PC-9 (cell line): ENCODE measurements around the gene FARSA. TPM values are rescaled to one million over a fixed set of nuclear protein-coding genes. Genes with fewer than 3 reads are reported as not detected.

ENCODE experiments used
- BruUV-seq: library from RNA; stranded (reverse); fragments of 400-500 nt; replicated peaks from 2 replicates; lab custom pipeline; 2021; lab: Mats Ljungman, UMichigan
- CTCF ChIA-PET: fragments of 300-600 bp; sonication (Branson Sonifier 250); formaldehyde crosslinking; loops from one replicate; lab custom pipeline; 2022; ENCODE audit warnings: antibody characterized with exemption; lab: Charles Lee
- POLR2A ChIA-PET: fragments of 300-600 bp; sonication (Branson Sonifier 250); formaldehyde crosslinking; loops from one replicate; lab custom pipeline; 2022; ENCODE audit warnings: antibody characterized with exemption; ENCODE audit not compliant: unreplicated experiment; lab: Charles Lee
- DNase-seq, 2 experiments: peaks; one replicate each; pipeline versions ENCODE4 v3.0.0 to v3.0.0-alpha.2; 2015 to 2022; ENCODE audit warnings: mixed read lengths in 1 of 2
- H2AFZ ChIP-seq: fragments of 200-600 bp; sonication (generic); 2 replicates; pipeline ENCODE4 v1.8.1; 2017; ENCODE audit warnings: antibody characterized with exemption
- H3F3A ChIP-seq: fragments of 200-600 bp; sonication (generic); 2 replicates; pipeline ENCODE4 v1.8.1; 2017; ENCODE audit warnings: antibody characterized with exemption, mild to moderate bottlenecking, low read depth; ENCODE audit not compliant: insufficient read depth
- H3K27ac ChIP-seq: fragments of 200-600 bp; sonication (generic); 2 replicates; pipeline ENCODE4 v1.6.1; 2016; ENCODE audit warnings: mixed run types
- H3K27me3 ChIP-seq: fragments of 200-600 bp; sonication (generic); 2 replicates; pipeline ENCODE4 v1.6.1; 2016; ENCODE audit warnings: low read depth, mixed run types; ENCODE audit not compliant: insufficient read depth
- H3K36me3 ChIP-seq: fragments of 200-600 bp; sonication (generic); 2 replicates; pipeline ENCODE4 v1.6.1; 2016; ENCODE audit warnings: low read depth, mixed run types
- H3K4me1 ChIP-seq: fragments of 200-600 bp; sonication (generic); replicated peaks from 2 replicates; pipeline ENCODE4 v1.6.1; 2016; ENCODE audit warnings: mixed run types; ENCODE audit not compliant: insufficient read depth
- H3K4me2 ChIP-seq: fragments of 200-600 bp; sonication (generic); 2 replicates; pipeline ENCODE4 v1.6.1; 2017; ENCODE audit warnings: mixed run types
- H3K4me3 ChIP-seq: fragments of 200-600 bp; sonication (generic); 2 replicates; pipeline ENCODE4 v1.6.1; 2016; ENCODE audit warnings: mixed run types
- H3K79me2 ChIP-seq: fragments of 200-600 bp; sonication (generic); 2 replicates; pipeline ENCODE4 v1.6.1; 2017; ENCODE audit warnings: low read depth, mixed run types
- H3K9me2 ChIP-seq: fragments of 200-600 bp; sonication (generic); 2 replicates; pipeline ENCODE4 v1.8.1; 2017; ENCODE audit warnings: mild to moderate bottlenecking; ENCODE audit not compliant: insufficient read depth
- H3K9me3 ChIP-seq: fragments of 200-600 bp; sonication (generic); 2 replicates; pipeline ENCODE4 v1.8.1; 2016; ENCODE audit warnings: low read depth; ENCODE audit not compliant: insufficient read depth
- H4K20me1 ChIP-seq: fragments of 200-600 bp; sonication (generic); 2 replicates; pipeline ENCODE4 v1.8.1; 2017; ENCODE audit not compliant: insufficient read depth
- EZH2 ChIP-seq: fragments of 200-600 bp; sonication (generic); IDR thresholded peaks from 2 replicates; pipeline ENCODE4 v1.8.0; 2017; ENCODE audit warnings: antibody characterized with exemption, low read depth
- intact Hi-C: fragments of 100-400 bp; cut with micrococcal nuclease; formaldehyde crosslinking; loops from one replicate; pipeline ENCODE4 v1.10.0; 2022; ENCODE audit not compliant: unreplicated experiment
- total RNA-seq: library from RNA; stranded (reverse); gene quantifications from 2 replicates; pipeline ENCODE4 v1.2.3, GENCODE V29; 2021
- TF ChIP-seq, protein P1 (sequence below): fragments of 200-600 bp; sonication (generic); conservative IDR thresholded peaks from 2 replicates; pipeline ENCODE4 v1.6.1; 2017; ENCODE audit warnings: mixed run types, antibody characterized with exemption, mild to moderate bottlenecking, moderate library complexity

Gene FARSA
- total RNA-seq, 1 experiment from 2014 or later: 53.7 TPM

DNA sequence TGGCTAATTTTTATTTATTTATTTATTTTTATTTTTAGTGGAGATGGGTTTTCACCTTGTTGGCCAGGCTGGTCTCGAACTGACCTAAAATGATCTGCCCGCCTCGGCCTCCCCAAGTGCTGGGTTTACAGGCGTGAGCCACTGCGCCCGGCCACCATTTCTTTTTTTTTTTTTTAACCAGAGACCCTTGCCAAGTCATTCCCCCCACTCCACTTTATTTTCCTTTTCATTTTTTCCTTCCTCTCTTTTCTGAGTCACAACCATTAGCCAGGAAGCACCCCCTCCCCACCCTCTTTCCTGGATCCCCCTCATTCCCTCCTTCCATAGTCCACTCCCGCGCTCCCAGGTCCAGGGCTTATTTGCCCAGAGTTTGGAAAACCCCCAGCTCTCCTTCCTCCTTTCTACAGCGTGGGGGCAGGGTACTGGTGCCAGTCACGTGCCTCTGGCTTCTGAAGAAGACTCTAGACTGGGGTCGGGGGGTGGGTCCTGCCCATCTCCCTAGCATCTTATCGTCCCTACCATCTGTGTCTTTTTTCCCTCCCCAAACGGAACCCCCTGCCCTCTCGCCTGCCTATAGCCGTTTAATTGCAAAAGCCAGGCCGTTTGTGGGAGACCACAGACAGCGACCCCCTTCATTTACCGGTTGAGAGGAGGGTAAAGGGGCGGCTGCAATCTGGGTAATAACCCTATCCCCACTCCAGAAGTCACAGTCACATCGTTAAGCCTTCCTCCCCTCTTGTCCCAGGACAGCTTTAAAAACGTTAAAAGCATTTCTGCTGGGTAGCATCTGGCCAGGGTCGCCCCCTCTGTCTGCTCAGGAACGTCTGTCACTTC lies 3.8 kb upstream of the FARSA start:
- H2AFZ ChIP-seq: peak overlapping the region; percentile 92
- TSS peak; percentile 35 for BruUV-seq
- H3K27ac ChIP-seq: peak overlapping the region; percentile 35
- CTCF ChIA-PET: interaction anchor here (0.6 to 1.1 kb wide), 2 partner anchors 28 to 56 kb away, joined by 3 to 4 read pairs; partner anchors contain the start of gene DNASE2
- peak overlapping the region; percentile 99 for H3K4me3 ChIP-seq
- peaks cover 25% of the 10 kb centered on the region for H3K4me1 ChIP-seq
- H3F3A ChIP-seq: peaks cover 29% of the 10 kb centered on the region
- H3K79me2 ChIP-seq: peaks cover 47% of the 10 kb centered on the region
- no peak for DNase-seq
- TF ChIP-seq, protein P1, sequence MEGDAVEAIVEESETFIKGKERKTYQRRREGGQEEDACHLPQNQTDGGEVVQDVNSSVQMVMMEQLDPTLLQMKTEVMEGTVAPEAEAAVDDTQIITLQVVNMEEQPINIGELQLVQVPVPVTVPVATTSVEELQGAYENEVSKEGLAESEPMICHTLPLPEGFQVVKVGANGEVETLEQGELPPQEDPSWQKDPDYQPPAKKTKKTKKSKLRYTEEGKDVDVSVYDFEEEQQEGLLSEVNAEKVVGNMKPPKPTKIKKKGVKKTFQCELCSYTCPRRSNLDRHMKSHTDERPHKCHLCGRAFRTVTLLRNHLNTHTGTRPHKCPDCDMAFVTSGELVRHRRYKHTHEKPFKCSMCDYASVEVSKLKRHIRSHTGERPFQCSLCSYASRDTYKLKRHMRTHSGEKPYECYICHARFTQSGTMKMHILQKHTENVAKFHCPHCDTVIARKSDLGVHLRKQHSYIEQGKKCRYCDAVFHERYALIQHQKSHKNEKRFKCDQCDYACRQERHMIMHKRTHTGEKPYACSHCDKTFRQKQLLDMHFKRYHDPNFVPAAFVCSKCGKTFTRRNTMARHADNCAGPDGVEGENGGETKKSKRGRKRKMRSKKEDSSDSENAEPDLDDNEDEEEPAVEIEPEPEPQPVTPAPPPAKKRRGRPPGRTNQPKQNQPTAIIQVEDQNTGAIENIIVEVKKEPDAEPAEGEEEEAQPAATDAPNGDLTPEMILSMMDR: no peak
- TF ChIP-seq EZH2: no peak
- no peaks in the 10 kb centered on the region for H3K9me3 ChIP-seq
- no peaks in the 10 kb centered on the region for H3K27me3 ChIP-seq
- peaks cover 29% of the 10 kb centered on the region for H3K36me3 ChIP-seq
- peaks cover 16% of the 10 kb centered on the region for H4K20me1 ChIP-seq
- peak overlapping the region; percentile 95 for H3K4me2 ChIP-seq
- intact Hi-C loops: no loop called here
- POLR2A ChIA-PET: interaction anchor here (0.6 to 1.0 kb wide), 4 partner anchors 47 to 528 kb away, joined by 3 to 5 read pairs (median 4); partner anchors contain the start of gene GCDH
- H3K9me2 ChIP-seq: no peaks in the 10 kb centered on the region

DNA sequence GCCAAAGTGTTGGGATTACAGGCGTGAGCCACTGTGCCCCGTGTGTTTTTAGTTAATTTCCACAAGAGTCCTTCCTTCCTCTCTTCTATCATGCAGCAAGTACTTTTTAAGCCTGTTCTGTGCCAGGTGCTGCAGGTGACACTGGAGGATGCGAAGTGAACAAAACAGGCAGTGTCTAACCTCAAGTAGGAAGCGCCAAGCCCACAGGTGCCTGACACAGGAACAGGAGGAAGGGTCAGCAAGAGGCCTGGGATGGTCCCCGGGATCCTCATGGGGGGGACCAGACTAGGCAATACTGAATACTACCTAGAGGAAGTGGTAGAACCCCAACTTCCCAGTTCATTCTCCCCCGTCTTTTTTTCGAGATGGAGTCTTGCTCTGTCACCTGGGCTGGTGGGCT lies 3.1 kb upstream of the FARSA start:
- intact Hi-C loops: no loop called here
- Histone ChIP-seq H3F3A (peaks cover 22% of the 10 kb centered on the region), H3K9me3 (no peaks in the 10 kb centered on the region), H3K9me2 (no peaks in the 10 kb centered on the region), H2AFZ (no peak overlapping the region), H3K79me2 (peaks cover 51% of the 10 kb centered on the region), H3K27me3 (no peaks in the 10 kb centered on the region), H3K4me1 (peaks cover 31% of the 10 kb centered on the region), H3K4me2 (no peak overlapping the region), H3K36me3 (peaks cover 26% of the 10 kb centered on the region), H3K4me3 (no peak overlapping the region), H4K20me1 (peaks cover 16% of the 10 kb centered on the region), H3K27ac (no peak overlapping the region)
- no TSS peak for BruUV-seq
- POLR2A ChIA-PET: no interaction called here
- no peak for DNase-seq
- CTCF ChIA-PET: no interaction called here
- TF ChIP-seq, protein P1: no peak
- TF ChIP-seq EZH2: no peak

DNA sequence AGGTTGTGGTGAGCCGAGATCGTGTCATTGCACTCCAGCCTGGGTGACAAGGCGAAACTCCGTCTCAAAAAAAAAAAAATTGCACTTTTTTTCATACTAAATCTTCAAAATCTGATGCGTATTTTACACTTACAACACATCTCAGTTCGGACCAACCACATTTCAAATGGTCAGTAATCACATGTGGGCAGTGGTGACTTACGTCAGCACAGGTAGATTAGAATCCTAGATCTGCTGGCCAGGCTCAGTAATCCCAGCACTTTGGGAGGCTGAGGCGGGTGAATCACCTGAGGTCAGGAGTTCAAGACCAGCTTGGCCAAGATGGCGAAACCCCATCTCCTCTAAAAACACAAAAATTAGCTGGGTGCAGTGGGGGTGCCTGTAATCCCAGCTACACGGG lies 1.6 kb upstream of the FARSA start:
- H3K79me2 ChIP-seq: peaks cover 47% of the 10 kb centered on the region
- intact Hi-C loops: no loop called here
- no peaks in the 10 kb centered on the region for H3K9me3 ChIP-seq
- H3K4me2 ChIP-seq: no peak overlapping the region
- CTCF ChIA-PET: no interaction called here
- POLR2A ChIA-PET: no interaction called here
- H3K4me1 ChIP-seq: peaks cover 28% of the 10 kb centered on the region
- no TSS peak for BruUV-seq
- peaks cover 12% of the 10 kb centered on the region for H4K20me1 ChIP-seq
- no peak overlapping the region for H2AFZ ChIP-seq
- H3K4me3 ChIP-seq: no peak overlapping the region
- H3K36me3 ChIP-seq: peaks cover 20% of the 10 kb centered on the region
- DNase-seq: no peak
- no peak for TF ChIP-seq EZH2
- TF ChIP-seq, protein P1: no peak
- no peak overlapping the region for H3K27ac ChIP-seq
- no peaks in the 10 kb centered on the region for H3K27me3 ChIP-seq
- no peaks in the 10 kb centered on the region for H3K9me2 ChIP-seq
- peaks cover 7% of the 10 kb centered on the region for H3F3A ChIP-seq
